K562 (cell line): ENCODE data around the gene HCFC1R1. TPM values are rescaled to one million over a fixed set of nuclear protein-coding genes. Genes with fewer than 3 reads are reported as not detected.

Experiments used
- ARID1B ChIP-seq: fragments of 450-650 bp; IDR thresholded peaks from 2 replicates; pipeline ENCODE4 v1.6.1; 2016; ENCODE audit warnings: antibody characterized with exemption, mild to moderate bottlenecking, inconsistent platforms
- CTBP1 ChIP-seq: fragments of 450-650 bp; IDR thresholded peaks from 2 replicates; pipeline ENCODE4 v1.6.1; 2016; ENCODE audit warnings: borderline replicate concordance
- CTCFL ChIP-seq: IDR thresholded peaks from 2 replicates; pipeline ENCODE4 v1.6.1; 2011; ENCODE audit warnings: borderline replicate concordance, low read depth, mild to moderate bottlenecking, moderate library complexity, low read length; ENCODE audit not compliant: insufficient read depth, poor library complexity, severe bottlenecking
- DPF2 ChIP-seq: fragments of 450-650 bp; IDR thresholded peaks from 2 replicates; pipeline ENCODE4 v1.6.1; 2016
- ETS1 ChIP-seq: conservative IDR thresholded peaks from 2 replicates; pipeline ENCODE4 v1.6.1; 2011; ENCODE audit warnings: low read depth, mild to moderate bottlenecking, low read length; ENCODE audit not compliant: control insufficient read depth
- JUND ChIP-seq, 2 experiments: IDR thresholded peaks; 2 replicates in 1 of 2; 3 replicates in 1 of 2; pipeline ENCODE4 v1.6.1; 2011; ENCODE audit warnings: borderline replicate concordance in 2 of 2, low read depth in 2 of 2, low read length in 2 of 2, improper control_type of control experiment in 1 of 2, missing biosample characterization in 1 of 2, missing genetic modification characterization in 1 of 2, missing genetic modification reagents in 1 of 2
- MCM7 ChIP-seq, 2 experiments: fragments of 450-650 bp; IDR thresholded peaks; 2 replicates each; pipeline ENCODE4 v1.6.1; 2016 to 2018
- MEIS2 ChIP-seq: fragments of 450-650 bp; IDR thresholded peaks from 2 replicates; pipeline ENCODE4 v1.6.1; 2014; ENCODE audit warnings: mild to moderate bottlenecking; ENCODE audit not compliant: partially characterized antibody
- NFRKB ChIP-seq: fragments of 450-650 bp; IDR thresholded peaks from 2 replicates; pipeline ENCODE4 v1.6.1; 2016; ENCODE audit warnings: low read depth
- PKNOX1 ChIP-seq: fragments of 450-650 bp; IDR thresholded peaks from 2 replicates; pipeline ENCODE4 v1.6.1; 2016
- PRDM10 ChIP-seq: fragments of 450-650 bp; IDR thresholded peaks from 2 replicates; pipeline ENCODE4 v1.6.1; 2018; ENCODE audit not compliant: partially characterized antibody
- PTRF ChIP-seq: fragments of 450-650 bp; IDR thresholded peaks from 2 replicates; pipeline ENCODE4 v1.6.1; 2016; ENCODE audit warnings: mild to moderate bottlenecking, missing genetic modification characterization, missing compliant biosample characterization
- RCOR1 ChIP-seq, 2 experiments: IDR thresholded peaks; 2 replicates each; pipeline ENCODE4 v1.6.1; 2012; ENCODE audit warnings: low read depth in 2 of 2, low read length in 2 of 2, borderline replicate concordance in 1 of 2, improper control_type of control experiment in 1 of 2
- TAL1 ChIP-seq: fragments of 450-650 bp; IDR thresholded peaks from 2 replicates; pipeline ENCODE4 v1.6.1; 2016; ENCODE audit warnings: mild to moderate bottlenecking
- THRB ChIP-seq: fragments of 450-650 bp; formaldehyde crosslinking; conservative IDR thresholded peaks from 2 replicates; pipeline ENCODE4 v1.4.0; 2022; ENCODE audit warnings: mild to moderate bottlenecking, missing genetic modification characterization
- ZNF263 ChIP-seq: sonication (generic); formaldehyde crosslinking; IDR thresholded peaks from 2 replicates; pipeline ENCODE4 v1.8.0; 2022; ENCODE audit warnings: mild to moderate bottlenecking, missing genetic modification reagents, borderline replicate concordance
- ZNF57 ChIP-seq: fragments of 450-650 bp; formaldehyde crosslinking; IDR thresholded peaks from 2 replicates; pipeline ENCODE4 v1.4.0; 2020; ENCODE audit warnings: mild to moderate bottlenecking, moderate library complexity
- ZNF699 ChIP-seq: fragments of 250-450 bp; sonication (Bioruptor Pico); IDR thresholded peaks from 2 replicates; pipeline ENCODE4 v1.8.0; 2021; ENCODE audit warnings: mild to moderate bottlenecking, moderate library complexity; ENCODE audit not compliant: insufficient replicate concordance
- polyA plus RNA-seq, 8 experiments: library from polyadenylated mRNA; depleted of rRNA in 4 of 8; stranded (reverse) in 5 of 8; unstranded in 3 of 8; fragments of >200 nt; fragmentation: Nextera tagmentation in 2 of 8; fragmentation: Illumina TruSeq in 1 of 8; extraction: Ambion mirVana in 2 of 8; extraction: Trizol in 1 of 8; gene quantifications; 2 replicates each; pipeline versions ENCODE4 v1.2.1 to v1.2.3, GENCODE V29; 2011 to 2014; ENCODE audit warnings: inconsistent platforms in 1 of 8, missing spikeins in 1 of 8
- total RNA-seq, 7 experiments: library from RNA; depleted of rRNA in 6 of 7; stranded (reverse); fragments of >200 nt in 6 of 7; fragmentation: Illumina TruSeq in 2 of 7; extraction: Trizol in 2 of 7; gene quantifications; 2 replicates each; pipeline versions ENCODE4 v1.2.1 to v1.2.3, GENCODE V29; 2011 to 2021; ENCODE audit warnings: low replicate concordance in 1 of 7

The HCFC1R1 gene
- total and polyA plus RNA-seq, 9 of the 15 experiments (the other 6 are each of a cell fraction or from before 2014, with no cell fraction given): 2.2 to 29.0 (median 11.2) TPM

DNA sequence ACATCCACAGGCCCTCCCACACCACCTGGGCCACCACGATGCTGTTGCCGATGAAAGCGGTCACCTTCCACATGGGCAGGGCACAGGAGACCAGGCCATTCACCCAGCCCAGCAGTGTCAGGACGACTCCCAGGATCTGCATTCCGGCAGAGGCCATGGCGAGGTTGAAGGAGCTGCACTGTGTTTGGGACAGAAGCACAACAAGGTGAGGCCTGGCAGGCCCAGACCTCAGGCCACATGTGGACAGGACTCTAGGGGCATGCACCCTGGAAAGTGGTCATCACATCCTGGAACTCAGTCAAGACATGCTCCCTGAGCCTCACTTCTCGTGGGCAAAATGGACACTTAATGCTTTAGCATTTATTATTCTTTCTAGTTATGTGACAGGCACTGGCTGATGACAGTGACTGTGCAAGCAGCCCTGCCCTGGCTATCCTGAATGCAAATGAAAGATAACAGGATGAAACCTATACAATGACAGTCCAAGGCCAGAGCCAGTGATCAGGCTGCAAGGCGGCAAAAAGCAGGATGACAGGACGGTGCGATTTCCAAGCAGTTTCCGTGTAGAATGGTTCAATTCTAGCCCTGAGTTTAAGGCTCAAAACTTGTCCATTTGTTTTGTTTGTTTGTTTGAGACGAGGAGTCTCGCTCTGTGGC is 7.7 kb downstream of the HCFC1R1 start (continued):
- TF ChIP-seq PKNOX1: peak; percentile 75
- no peak for TF ChIP-seq JUND (IDR thresholded peaks at IDR 0.05; ENCODE audit: borderline replicate concordance, low read depth, low read length)
- TF ChIP-seq JUND (tag; IDR thresholded peaks at IDR 0.05; ENCODE audit: borderline replicate concordance, low read depth, low read length): 0 out of 3 replicates have a peak, but pooled peaks have one; percentile 10
- no peak for TF ChIP-seq CTCFL
- TF ChIP-seq THRB (CRISPR knock-in tag): no peak
- no peak for TF ChIP-seq ZNF263 (CRISPR knock-in tag)
- TF ChIP-seq MEIS2: peak; percentile 72
- peak; percentile 62 for TF ChIP-seq DPF2
- no peak for TF ChIP-seq ZNF57
- no peak for TF ChIP-seq PTRF (tag)
- TF ChIP-seq RCOR1 (IDR thresholded peaks at IDR 0.05; ENCODE audit: borderline replicate concordance in 1 of 2, low read depth in 2 of 2, low read length in 2 of 2): peak in 1 of 2 experiments; percentile 41; a peak in 1 of 4 replicates
- TF ChIP-seq ZNF699 (CRISPR knock-in tag): no peak
- TF ChIP-seq CTBP1: peak; percentile 58; the same call in 1 of the 2 replicates
- TF ChIP-seq NFRKB: no peak
- no peak for TF ChIP-seq ETS1
- peak; percentile 18; the same call in 1 of the 2 replicates for TF ChIP-seq TAL1
- no peak for TF ChIP-seq MCM7 (IDR thresholded peaks at IDR 0.05)
- TF ChIP-seq ARID1B: peak; percentile 57
- TF ChIP-seq PRDM10: no peak
